ENCODE measurements around the gene NOL9. TPM values are rescaled to one million over a fixed set of nuclear protein-coding genes. Genes with fewer than 3 reads are reported as not detected.

Gene NOL9

Small RNA genes lying within 50 kb of the gene (small RNA-seq; reads per million reads assigned to genes)
- not detected for gene RNU6-731P

Data from skeletal muscle satellite cell (primary cell).